HEK293 (cell line): Measurements from ENCODE around the gene RASGRF2.
A peak's percentile ranks its signal among the peaks of the same experiment; 100 is the strongest.

ENCODE experiments used
- GLIS2 ChIP-seq: fragments of 450-650 bp; formaldehyde crosslinking; IDR thresholded peaks from 2 replicates; pipeline ENCODE4 v1.5.1; 2016; ENCODE audit warnings: missing biosample characterization, missing genetic modification characterization
- KLF16 ChIP-seq: fragments of 450-650 bp; formaldehyde crosslinking; IDR thresholded peaks from 2 replicates; pipeline ENCODE4 v1.5.1; 2017; ENCODE audit warnings: missing biosample characterization, missing genetic modification characterization
- MYNN ChIP-seq: fragments of 450-650 bp; formaldehyde crosslinking; IDR thresholded peaks from 2 replicates; pipeline ENCODE4 v1.5.1; 2016; ENCODE audit warnings: missing biosample characterization, missing genetic modification characterization, borderline replicate concordance
- WT1 ChIP-seq: fragments of 450-650 bp; formaldehyde crosslinking; IDR thresholded peaks from 2 replicates; pipeline ENCODE4 v1.5.1; 2016; ENCODE audit warnings: missing biosample characterization, missing genetic modification characterization
- ZBTB17 ChIP-seq: fragments of 450-650 bp; formaldehyde crosslinking; IDR thresholded peaks from 2 replicates; pipeline ENCODE4 v1.5.1; 2016; ENCODE audit warnings: missing biosample characterization, missing genetic modification characterization
- ZNF174 ChIP-seq: fragments of 450-650 bp; formaldehyde crosslinking; IDR thresholded peaks from 2 replicates; pipeline ENCODE4 v1.5.0; 2017; ENCODE audit warnings: missing biosample characterization, mild to moderate bottlenecking, missing genetic modification characterization
- ZNF175 ChIP-seq: fragments of 450-650 bp; formaldehyde crosslinking; IDR thresholded peaks from 2 replicates; pipeline ENCODE4 v1.5.1; 2016; ENCODE audit warnings: missing biosample characterization, missing genetic modification characterization
- ZNF248 ChIP-seq: fragments of 450-650 bp; formaldehyde crosslinking; IDR thresholded peaks from 2 replicates; pipeline ENCODE4 v1.5.1; 2017; ENCODE audit warnings: missing biosample characterization, missing genetic modification characterization
- ZNF514 ChIP-seq: fragments of 450-650 bp; formaldehyde crosslinking; IDR thresholded peaks from 2 replicates; pipeline ENCODE4 v1.5.1; 2016; ENCODE audit warnings: missing biosample characterization, missing genetic modification characterization
- ZNF585B ChIP-seq: fragments of 450-650 bp; formaldehyde crosslinking; IDR thresholded peaks from 2 replicates; pipeline ENCODE4 v1.5.1; 2016; ENCODE audit warnings: missing biosample characterization, missing genetic modification characterization
- ZNF610 ChIP-seq: fragments of 450-650 bp; formaldehyde crosslinking; IDR thresholded peaks from 2 replicates; pipeline ENCODE4 v1.5.1; 2016; ENCODE audit warnings: missing biosample characterization, missing genetic modification characterization, borderline replicate concordance
- ZNF626 ChIP-seq: fragments of 450-650 bp; sonication (Bioruptor Pico); formaldehyde crosslinking; IDR thresholded peaks from 2 replicates; pipeline ENCODE4 v1.5.1; 2018; ENCODE audit warnings: missing biosample characterization, missing genetic modification characterization, inconsistent platforms
- ZNF747 ChIP-seq: fragments of 450-650 bp; formaldehyde crosslinking; IDR thresholded peaks from 2 replicates; pipeline ENCODE4 v1.5.1; 2016; ENCODE audit warnings: missing biosample characterization, missing genetic modification characterization
- ZNF837 ChIP-seq: fragments of 450-650 bp; formaldehyde crosslinking; IDR thresholded peaks from 2 replicates; pipeline ENCODE4 v1.5.1; 2016; ENCODE audit warnings: missing biosample characterization, missing genetic modification characterization
- TF ChIP-seq, protein P1 (sequence below): fragments of 450-650 bp; formaldehyde crosslinking; IDR thresholded peaks from 2 replicates; pipeline ENCODE4 v1.5.1; 2016; ENCODE audit warnings: missing biosample characterization, missing genetic modification characterization
- TF ChIP-seq, protein P2 (sequence below): fragments of 450-650 bp; formaldehyde crosslinking; IDR thresholded peaks from 2 replicates; pipeline ENCODE4 v1.5.1; 2016; ENCODE audit warnings: missing biosample characterization, missing genetic modification characterization
- TF ChIP-seq, protein P3 (sequence below): fragments of 450-650 bp; formaldehyde crosslinking; IDR thresholded peaks from 2 replicates; pipeline ENCODE4 v1.5.1; 2016; ENCODE audit warnings: missing biosample characterization, missing genetic modification characterization
- TF ChIP-seq, protein P4 (sequence below): fragments of 450-650 bp; formaldehyde crosslinking; IDR thresholded peaks from 2 replicates; pipeline ENCODE4; 2016; ENCODE audit warnings: missing biosample characterization, missing genetic modification characterization
- TF ChIP-seq, protein P5 (sequence below): fragments of 450-650 bp; formaldehyde crosslinking; IDR thresholded peaks from 2 replicates; pipeline ENCODE4 v1.5.0; 2017; ENCODE audit warnings: missing biosample characterization, missing genetic modification characterization, borderline replicate concordance
- TF ChIP-seq, protein P6 (sequence below): fragments of 450-650 bp; formaldehyde crosslinking; IDR thresholded peaks from 2 replicates; pipeline ENCODE4 v1.5.1; 2017; ENCODE audit warnings: missing biosample characterization, missing genetic modification characterization
- TF ChIP-seq, protein P7 (sequence below): fragments of 450-650 bp; formaldehyde crosslinking; IDR thresholded peaks from 2 replicates; pipeline ENCODE4 v1.5.1; 2017; ENCODE audit warnings: missing biosample characterization, mild to moderate bottlenecking, missing genetic modification characterization, moderate library complexity
- TF ChIP-seq, protein P8 (sequence below): fragments of 450-650 bp; formaldehyde crosslinking; IDR thresholded peaks from 2 replicates; pipeline ENCODE4 v1.5.1; 2016; ENCODE audit warnings: missing biosample characterization, missing genetic modification characterization

RASGRF2 gene

DNA sequence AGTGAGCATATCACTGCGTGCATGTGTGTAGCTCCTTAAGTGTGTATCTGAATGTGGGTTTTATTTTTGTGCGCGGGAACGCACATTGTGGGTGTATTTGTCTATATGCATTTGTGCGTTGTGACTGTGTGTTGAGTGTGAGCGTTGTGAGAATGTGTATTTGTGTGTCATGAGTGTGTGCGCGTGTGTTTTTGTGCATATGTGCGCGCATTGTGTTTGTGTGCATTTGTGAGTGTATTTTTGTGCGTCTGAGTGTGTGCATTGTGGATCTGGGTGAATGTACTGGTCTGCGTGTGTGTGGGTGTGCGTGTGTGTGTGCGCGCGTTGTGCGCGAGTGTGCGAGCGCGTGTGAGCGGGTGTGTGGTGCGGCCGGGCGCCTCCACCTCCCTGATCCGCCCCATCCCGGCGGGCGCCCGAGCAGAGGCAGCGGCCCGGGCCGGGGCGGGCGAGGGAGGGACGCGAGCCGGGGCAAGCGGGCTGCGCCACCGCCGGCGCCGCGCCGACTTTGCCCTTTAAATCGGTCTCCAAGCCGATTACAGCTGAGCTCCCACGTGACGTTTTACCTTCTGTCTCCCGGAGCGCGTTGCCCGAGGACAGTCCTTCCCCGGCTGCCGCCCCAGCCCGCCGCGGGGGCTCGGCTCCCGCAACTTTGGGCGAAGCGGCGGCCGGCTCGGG is at the start of gene RASGRF2 (continued):
- TF ChIP-seq, protein P1, sequence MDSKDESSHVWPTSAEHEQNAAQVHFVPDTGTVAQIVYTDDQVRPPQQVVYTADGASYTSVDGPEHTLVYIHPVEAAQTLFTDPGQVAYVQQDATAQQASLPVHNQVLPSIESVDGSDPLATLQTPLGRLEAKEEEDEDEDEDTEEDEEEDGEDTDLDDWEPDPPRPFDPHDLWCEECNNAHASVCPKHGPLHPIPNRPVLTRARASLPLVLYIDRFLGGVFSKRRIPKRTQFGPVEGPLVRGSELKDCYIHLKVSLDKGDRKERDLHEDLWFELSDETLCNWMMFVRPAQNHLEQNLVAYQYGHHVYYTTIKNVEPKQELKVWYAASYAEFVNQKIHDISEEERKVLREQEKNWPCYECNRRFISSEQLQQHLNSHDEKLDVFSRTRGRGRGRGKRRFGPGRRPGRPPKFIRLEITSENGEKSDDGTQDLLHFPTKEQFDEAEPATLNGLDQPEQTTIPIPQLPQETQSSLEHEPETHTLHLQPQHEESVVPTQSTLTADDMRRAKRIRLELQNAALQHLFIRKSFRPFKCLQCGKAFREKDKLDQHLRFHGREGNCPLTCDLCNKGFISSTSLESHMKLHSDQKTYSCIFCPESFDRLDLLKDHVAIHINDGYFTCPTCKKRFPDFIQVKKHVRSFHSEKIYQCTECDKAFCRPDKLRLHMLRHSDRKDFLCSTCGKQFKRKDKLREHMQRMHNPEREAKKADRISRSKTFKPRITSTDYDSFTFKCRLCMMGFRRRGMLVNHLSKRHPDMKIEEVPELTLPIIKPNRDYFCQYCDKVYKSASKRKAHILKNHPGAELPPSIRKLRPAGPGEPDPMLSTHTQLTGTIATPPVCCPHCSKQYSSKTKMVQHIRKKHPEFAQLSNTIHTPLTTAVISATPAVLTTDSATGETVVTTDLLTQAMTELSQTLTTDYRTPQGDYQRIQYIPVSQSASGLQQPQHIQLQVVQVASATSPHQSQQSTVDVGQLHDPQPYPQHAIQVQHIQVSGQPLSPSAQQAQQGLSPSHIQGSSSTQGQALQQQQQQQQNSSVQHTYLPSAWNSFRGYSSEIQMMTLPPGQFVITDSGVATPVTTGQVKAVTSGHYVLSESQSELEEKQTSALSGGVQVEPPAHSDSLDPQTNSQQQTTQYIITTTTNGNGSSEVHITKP, result peak; percentile 28; the same call in 1 of the 2 replicates
- TF ChIP-seq WT1 (tag by site-specific recombination), result peak; percentile 65; the same call in 1 of the 2 replicates
- TF ChIP-seq, protein P2, sequence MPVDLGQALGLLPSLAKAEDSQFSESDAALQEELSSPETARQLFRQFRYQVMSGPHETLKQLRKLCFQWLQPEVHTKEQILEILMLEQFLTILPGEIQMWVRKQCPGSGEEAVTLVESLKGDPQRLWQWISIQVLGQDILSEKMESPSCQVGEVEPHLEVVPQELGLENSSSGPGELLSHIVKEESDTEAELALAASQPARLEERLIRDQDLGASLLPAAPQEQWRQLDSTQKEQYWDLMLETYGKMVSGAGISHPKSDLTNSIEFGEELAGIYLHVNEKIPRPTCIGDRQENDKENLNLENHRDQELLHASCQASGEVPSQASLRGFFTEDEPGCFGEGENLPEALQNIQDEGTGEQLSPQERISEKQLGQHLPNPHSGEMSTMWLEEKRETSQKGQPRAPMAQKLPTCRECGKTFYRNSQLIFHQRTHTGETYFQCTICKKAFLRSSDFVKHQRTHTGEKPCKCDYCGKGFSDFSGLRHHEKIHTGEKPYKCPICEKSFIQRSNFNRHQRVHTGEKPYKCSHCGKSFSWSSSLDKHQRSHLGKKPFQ (tag by site-specific recombination), result peak; percentile 69; the same call in 1 of the 2 replicates
- no peak for TF ChIP-seq ZNF837 (tag by site-specific recombination)
- TF ChIP-seq ZNF248 (tag by site-specific recombination), result no peak
- TF ChIP-seq, protein P3, sequence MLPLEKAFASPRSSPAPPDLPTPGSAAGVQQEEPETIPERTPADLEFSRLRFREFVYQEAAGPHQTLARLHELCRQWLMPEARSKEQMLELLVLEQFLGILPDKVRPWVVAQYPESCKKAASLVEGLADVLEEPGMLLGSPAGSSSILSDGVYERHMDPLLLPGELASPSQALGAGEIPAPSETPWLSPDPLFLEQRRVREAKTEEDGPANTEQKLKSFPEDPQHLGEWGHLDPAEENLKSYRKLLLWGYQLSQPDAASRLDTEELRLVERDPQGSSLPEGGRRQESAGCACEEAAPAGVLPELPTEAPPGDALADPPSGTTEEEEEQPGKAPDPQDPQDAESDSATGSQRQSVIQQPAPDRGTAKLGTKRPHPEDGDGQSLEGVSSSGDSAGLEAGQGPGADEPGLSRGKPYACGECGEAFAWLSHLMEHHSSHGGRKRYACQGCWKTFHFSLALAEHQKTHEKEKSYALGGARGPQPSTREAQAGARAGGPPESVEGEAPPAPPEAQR (tag by site-specific recombination), result no peak
- TF ChIP-seq, protein P4, sequence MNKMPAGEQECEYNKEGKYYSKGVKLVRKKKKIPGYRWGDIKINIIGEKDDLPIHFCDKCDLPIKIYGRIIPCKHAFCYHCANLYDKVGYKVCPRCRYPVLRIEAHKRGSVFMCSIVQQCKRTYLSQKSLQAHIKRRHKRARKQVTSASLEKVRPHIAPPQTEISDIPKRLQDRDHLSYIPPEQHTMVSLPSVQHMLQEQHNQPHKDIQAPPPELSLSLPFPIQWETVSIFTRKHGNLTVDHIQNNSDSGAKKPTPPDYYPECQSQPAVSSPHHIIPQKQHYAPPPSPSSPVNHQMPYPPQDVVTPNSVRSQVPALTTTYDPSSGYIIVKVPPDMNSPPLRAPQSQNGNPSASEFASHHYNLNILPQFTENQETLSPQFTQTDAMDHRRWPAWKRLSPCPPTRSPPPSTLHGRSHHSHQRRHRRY (tag by site-specific recombination), result no peak
- no peak; the same call in 1 of the 2 replicates for TF ChIP-seq MYNN (tag by site-specific recombination)
- no peak; the same call in 1 of the 2 replicates for TF ChIP-seq ZNF585B
- TF ChIP-seq ZNF626 (tag by site-specific recombination), result no peak
- TF ChIP-seq, protein P5, sequence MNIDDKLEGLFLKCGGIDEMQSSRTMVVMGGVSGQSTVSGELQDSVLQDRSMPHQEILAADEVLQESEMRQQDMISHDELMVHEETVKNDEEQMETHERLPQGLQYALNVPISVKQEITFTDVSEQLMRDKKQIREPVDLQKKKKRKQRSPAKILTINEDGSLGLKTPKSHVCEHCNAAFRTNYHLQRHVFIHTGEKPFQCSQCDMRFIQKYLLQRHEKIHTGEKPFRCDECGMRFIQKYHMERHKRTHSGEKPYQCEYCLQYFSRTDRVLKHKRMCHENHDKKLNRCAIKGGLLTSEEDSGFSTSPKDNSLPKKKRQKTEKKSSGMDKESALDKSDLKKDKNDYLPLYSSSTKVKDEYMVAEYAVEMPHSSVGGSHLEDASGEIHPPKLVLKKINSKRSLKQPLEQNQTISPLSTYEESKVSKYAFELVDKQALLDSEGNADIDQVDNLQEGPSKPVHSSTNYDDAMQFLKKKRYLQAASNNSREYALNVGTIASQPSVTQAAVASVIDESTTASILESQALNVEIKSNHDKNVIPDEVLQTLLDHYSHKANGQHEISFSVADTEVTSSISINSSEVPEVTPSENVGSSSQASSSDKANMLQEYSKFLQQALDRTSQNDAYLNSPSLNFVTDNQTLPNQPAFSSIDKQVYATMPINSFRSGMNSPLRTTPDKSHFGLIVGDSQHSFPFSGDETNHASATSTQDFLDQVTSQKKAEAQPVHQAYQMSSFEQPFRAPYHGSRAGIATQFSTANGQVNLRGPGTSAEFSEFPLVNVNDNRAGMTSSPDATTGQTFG (tag by site-specific recombination), result no peak
- TF ChIP-seq ZNF174 (tag by site-specific recombination), result no peak
- TF ChIP-seq GLIS2 (tag by site-specific recombination), result no peak
- no peak for TF ChIP-seq ZNF747
- 0 out of 2 replicates have a peak, but pooled peaks have one; percentile 40 for TF ChIP-seq ZBTB17 (tag by site-specific recombination)
- TF ChIP-seq, protein P6, sequence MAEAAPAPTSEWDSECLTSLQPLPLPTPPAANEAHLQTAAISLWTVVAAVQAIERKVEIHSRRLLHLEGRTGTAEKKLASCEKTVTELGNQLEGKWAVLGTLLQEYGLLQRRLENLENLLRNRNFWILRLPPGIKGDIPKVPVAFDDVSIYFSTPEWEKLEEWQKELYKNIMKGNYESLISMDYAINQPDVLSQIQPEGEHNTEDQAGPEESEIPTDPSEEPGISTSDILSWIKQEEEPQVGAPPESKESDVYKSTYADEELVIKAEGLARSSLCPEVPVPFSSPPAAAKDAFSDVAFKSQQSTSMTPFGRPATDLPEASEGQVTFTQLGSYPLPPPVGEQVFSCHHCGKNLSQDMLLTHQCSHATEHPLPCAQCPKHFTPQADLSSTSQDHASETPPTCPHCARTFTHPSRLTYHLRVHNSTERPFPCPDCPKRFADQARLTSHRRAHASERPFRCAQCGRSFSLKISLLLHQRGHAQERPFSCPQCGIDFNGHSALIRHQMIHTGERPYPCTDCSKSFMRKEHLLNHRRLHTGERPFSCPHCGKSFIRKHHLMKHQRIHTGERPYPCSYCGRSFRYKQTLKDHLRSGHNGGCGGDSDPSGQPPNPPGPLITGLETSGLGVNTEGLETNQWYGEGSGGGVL, result no peak
- peak; percentile 51; the same call in 1 of the 2 replicates for TF ChIP-seq ZNF610 (tag by site-specific recombination)
- TF ChIP-seq, protein P7, sequence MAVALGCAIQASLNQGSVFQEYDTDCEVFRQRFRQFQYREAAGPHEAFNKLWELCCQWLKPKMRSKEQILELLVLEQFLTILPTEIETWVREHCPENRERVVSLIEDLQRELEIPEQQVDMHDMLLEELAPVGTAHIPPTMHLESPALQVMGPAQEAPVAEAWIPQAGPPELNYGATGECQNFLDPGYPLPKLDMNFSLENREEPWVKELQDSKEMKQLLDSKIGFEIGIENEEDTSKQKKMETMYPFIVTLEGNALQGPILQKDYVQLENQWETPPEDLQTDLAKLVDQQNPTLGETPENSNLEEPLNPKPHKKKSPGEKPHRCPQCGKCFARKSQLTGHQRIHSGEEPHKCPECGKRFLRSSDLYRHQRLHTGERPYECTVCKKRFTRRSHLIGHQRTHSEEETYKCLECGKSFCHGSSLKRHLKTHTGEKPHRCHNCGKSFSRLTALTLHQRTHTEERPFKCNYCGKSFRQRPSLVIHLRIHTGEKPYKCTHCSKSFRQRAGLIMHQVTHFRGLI (tag by site-specific recombination), result no peak; the same call in 1 of the 2 replicates
- no peak for TF ChIP-seq KLF16 (tag by site-specific recombination)
- no peak for TF ChIP-seq ZNF175 (tag by site-specific recombination)
- TF ChIP-seq ZNF514 (tag by site-specific recombination), result no peak
- TF ChIP-seq, protein P8, sequence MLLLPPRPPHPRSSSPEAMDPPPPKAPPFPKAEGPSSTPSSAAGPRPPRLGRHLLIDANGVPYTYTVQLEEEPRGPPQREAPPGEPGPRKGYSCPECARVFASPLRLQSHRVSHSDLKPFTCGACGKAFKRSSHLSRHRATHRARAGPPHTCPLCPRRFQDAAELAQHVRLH (tag by site-specific recombination), result no peak; the same call in 1 of the 2 replicates
